HEK293 (cell line): Measurements from ENCODE around the gene GTPBP6.

Experiments used
- CTCF ChIA-PET: fragments of 350-600 bp; formaldehyde crosslinking; extraction: SDS; loops from one replicate; lab custom pipeline; 2021; ENCODE audit warnings: antibody characterized with exemption; lab: Yijun Ruan, JAX
- POLR2A ChIA-PET: fragments of 300-600 bp; formaldehyde crosslinking; extraction: SDS; loops from one replicate; lab custom pipeline; 2020; ENCODE audit warnings: antibody characterized with exemption, inconsistent platforms; lab: Yijun Ruan, JAX
- H3K27ac ChIP-seq: fragments of 200-500 bp; sonication (Bioruptor generic); 2 replicates; pipeline ENCODE4 v1.5.1; 2014; ENCODE audit warnings: low read depth, low read length, control low read depth, inconsistent platforms; ENCODE audit errors: extremely low read depth
- H3K36me3 ChIP-seq, 2 experiments: fragments of 200-500 bp in 1 of 2; sonication (Bioruptor generic) in 1 of 2; 1 replicate in 1 of 2; 2 replicates in 1 of 2; pipeline ENCODE4 v1.5.1; 2014 to 2017; ENCODE audit warnings: inconsistent platforms in 2 of 2, low read length in 2 of 2; ENCODE audit not compliant: control insufficient read depth in 2 of 2, insufficient read depth in 1 of 2
- H3K4me1 ChIP-seq: fragments of 200-500 bp; sonication (Bioruptor generic); 2 replicates; pipeline ENCODE4 v1.5.1; 2014; ENCODE audit warnings: mild to moderate bottlenecking, low read length, inconsistent platforms; ENCODE audit not compliant: control insufficient read depth, insufficient read depth
- H3K4me3 ChIP-seq: 2 replicates; pipeline ENCODE4 v1.5.1; 2011; ENCODE audit warnings: low read depth, mild to moderate bottlenecking, control low read depth, low read length, moderate library complexity
- H3K9me3 ChIP-seq: fragments of 200-500 bp; sonication (Bioruptor generic); 2 replicates; pipeline ENCODE4 v1.5.1; 2014; ENCODE audit warnings: low read depth, low read length, inconsistent platforms; ENCODE audit not compliant: control insufficient read depth, insufficient read depth
- AEBP2 ChIP-seq: fragments of 450-650 bp; formaldehyde crosslinking; IDR thresholded peaks from 2 replicates; pipeline ENCODE4 v1.5.1; 2016; ENCODE audit warnings: missing biosample characterization, missing genetic modification characterization, borderline replicate concordance
- ATF2 ChIP-seq: fragments of 450-650 bp; formaldehyde crosslinking; IDR thresholded peaks from 2 replicates; pipeline ENCODE4 v1.5.1; 2016; ENCODE audit warnings: missing biosample characterization, missing genetic modification characterization, low read depth
- GLIS2 ChIP-seq: fragments of 450-650 bp; formaldehyde crosslinking; IDR thresholded peaks from 2 replicates; pipeline ENCODE4 v1.5.1; 2016; ENCODE audit warnings: missing biosample characterization, missing genetic modification characterization
- MEIS1 ChIP-seq: sonication (generic); formaldehyde crosslinking; IDR thresholded peaks from 2 replicates; pipeline ENCODE4 v1.8.1; 2022; ENCODE audit warnings: missing genetic modification reagents, mild to moderate bottlenecking, borderline replicate concordance
- ZBTB21 ChIP-seq: fragments of 450-650 bp; formaldehyde crosslinking; IDR thresholded peaks from 2 replicates; pipeline ENCODE4 v1.5.1; 2017; ENCODE audit warnings: missing biosample characterization, missing genetic modification characterization
- ZBTB7A ChIP-seq: fragments of 450-650 bp; formaldehyde crosslinking; IDR thresholded peaks from 2 replicates; pipeline ENCODE4 v1.5.1; 2016; ENCODE audit warnings: low read depth, missing biosample characterization, missing genetic modification characterization
- ZEB2 ChIP-seq: fragments of 450-650 bp; formaldehyde crosslinking; IDR thresholded peaks from 2 replicates; pipeline ENCODE4 v1.5.1; 2016; ENCODE audit warnings: missing biosample characterization, missing genetic modification characterization
- ZIC2 ChIP-seq: fragments of 450-650 bp; formaldehyde crosslinking; IDR thresholded peaks from 2 replicates; pipeline ENCODE4 v1.5.1; 2016; ENCODE audit warnings: missing biosample characterization, missing genetic modification characterization
- ZNF26 ChIP-seq: fragments of 450-650 bp; formaldehyde crosslinking; IDR thresholded peaks from 2 replicates; pipeline ENCODE4 v1.5.1; 2016; ENCODE audit warnings: missing biosample characterization, missing genetic modification characterization
- ZNF48 ChIP-seq: fragments of 450-650 bp; formaldehyde crosslinking; IDR thresholded peaks from 2 replicates; pipeline ENCODE4 v1.5.1; 2016; ENCODE audit warnings: missing biosample characterization, missing genetic modification characterization
- ZNF645 ChIP-seq: fragments of 450-650 bp; formaldehyde crosslinking; IDR thresholded peaks from 2 replicates; pipeline ENCODE4; 2016; ENCODE audit warnings: missing biosample characterization, missing genetic modification characterization
- ZSCAN23 ChIP-seq: fragments of 450-650 bp; formaldehyde crosslinking; IDR thresholded peaks from 2 replicates; pipeline ENCODE4 v1.5.1; 2016; ENCODE audit warnings: missing biosample characterization, missing genetic modification characterization
- TF ChIP-seq, protein P1 (sequence below): fragments of 450-650 bp; formaldehyde crosslinking; conservative IDR thresholded peaks from 2 replicates; pipeline ENCODE4 v1.5.1; 2016; ENCODE audit warnings: low read depth, missing biosample characterization, missing genetic modification characterization
- TF ChIP-seq, protein P2 (sequence below): IDR thresholded peaks from 2 replicates; pipeline ENCODE4 v1.6.1; 2011; ENCODE audit warnings: mild to moderate bottlenecking, low read depth, low read length, borderline replicate concordance
- TF ChIP-seq, protein P3 (sequence below): fragments of 450-650 bp; formaldehyde crosslinking; IDR thresholded peaks from 2 replicates; pipeline ENCODE4 v1.5.1; 2016; ENCODE audit warnings: missing biosample characterization, missing genetic modification characterization

GTPBP6 gene

GRCh38 chrX:313546-313945, 5.0 kb downstream of the GTPBP6 start (continued):
- TF ChIP-seq AEBP2 (no peak), ZEB2 (tag by site-specific recombination) (no peak), GLIS2 (tag by site-specific recombination) (no peak)
- TF ChIP-seq, protein P1, sequence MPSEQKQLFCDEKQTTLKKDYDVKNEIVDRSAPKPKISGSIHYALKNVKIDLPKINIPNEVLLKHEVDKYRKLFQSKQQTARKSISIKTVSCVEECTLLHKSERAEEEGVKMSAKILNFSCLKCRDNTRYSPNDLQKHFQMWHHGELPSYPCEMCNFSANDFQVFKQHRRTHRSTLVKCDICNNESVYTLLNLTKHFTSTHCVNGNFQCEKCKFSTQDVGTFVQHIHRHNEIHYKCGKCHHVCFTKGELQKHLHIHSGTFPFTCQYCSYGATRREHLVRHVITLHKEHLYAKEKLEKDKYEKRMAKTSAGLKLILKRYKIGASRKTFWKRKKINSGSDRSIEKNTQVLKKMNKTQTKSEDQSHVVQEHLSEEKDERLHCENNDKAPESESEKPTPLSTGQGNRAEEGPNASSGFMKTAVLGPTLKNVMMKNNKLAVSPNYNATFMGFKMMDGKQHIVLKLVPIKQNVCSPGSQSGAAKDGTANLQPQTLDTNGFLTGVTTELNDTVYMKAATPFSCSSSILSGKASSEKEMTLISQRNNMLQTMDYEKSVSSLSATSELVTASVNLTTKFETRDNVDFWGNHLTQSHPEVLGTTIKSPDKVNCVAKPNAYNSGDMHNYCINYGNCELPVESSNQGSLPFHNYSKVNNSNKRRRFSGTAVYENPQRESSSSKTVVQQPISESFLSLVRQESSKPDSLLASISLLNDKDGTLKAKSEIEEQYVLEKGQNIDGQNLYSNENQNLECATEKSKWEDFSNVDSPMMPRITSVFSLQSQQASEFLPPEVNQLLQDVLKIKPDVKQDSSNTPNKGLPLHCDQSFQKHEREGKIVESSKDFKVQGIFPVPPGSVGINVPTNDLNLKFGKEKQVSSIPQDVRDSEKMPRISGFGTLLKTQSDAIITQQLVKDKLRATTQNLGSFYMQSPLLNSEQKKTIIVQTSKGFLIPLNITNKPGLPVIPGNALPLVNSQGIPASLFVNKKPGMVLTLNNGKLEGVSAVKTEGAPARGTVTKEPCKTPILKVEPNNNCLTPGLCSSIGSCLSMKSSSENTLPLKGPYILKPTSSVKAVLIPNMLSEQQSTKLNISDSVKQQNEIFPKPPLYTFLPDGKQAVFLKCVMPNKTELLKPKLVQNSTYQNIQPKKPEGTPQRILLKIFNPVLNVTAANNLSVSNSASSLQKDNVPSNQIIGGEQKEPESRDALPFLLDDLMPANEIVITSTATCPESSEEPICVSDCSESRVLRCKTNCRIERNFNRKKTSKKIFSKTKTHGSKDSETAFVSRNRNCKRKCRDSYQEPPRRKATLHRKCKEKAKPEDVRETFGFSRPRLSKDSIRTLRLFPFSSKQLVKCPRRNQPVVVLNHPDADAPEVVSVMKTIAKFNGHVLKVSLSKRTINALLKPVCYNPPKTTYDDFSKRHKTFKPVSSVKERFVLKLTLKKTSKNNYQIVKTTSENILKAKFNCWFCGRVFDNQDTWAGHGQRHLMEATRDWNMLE (tag by site-specific recombination) = no peak

DNA sequence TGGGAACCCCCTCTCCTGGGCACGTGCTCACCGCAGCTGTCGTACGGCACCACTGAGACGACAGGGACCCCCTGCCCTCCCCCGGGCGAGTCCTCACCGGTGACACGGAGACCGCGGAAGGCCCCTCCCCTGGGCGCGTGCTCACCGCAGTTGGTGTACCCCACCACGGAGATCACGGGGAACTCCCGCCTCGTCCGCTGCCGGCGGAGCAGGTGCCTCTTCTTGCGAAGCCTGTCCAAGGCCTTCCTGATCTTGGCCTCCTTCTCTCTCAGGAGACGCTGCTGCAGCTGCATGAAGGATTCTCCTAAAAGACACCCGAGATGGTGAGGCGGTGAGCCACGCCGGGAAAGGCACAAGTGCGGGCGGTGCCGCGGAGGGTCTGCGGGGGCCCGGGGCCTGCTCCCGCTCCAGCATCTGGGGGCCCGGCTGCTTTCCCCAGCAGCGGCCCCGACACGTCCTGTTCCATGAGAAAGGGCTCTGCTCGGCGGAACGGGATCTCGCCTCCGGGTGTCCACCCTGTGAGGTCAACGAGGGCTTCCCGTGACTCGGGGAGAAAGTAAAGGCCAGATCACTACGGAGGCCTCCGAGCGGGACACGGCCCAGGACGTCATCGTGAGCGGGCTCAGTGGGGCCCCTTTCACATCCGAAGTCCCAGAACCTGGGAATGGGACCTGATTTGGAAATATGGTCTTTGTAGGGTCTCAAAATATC, 5.8 kb downstream of the GTPBP6 start:
- Histone ChIP-seq H3K27ac (no peak overlapping the region), H3K9me3 (no peaks in the 10 kb centered on the region), H3K36me3 (peaks cover 20 to 68% of the 10 kb centered on the region in 2 experiments), H3K4me1 (no peaks in the 10 kb centered on the region), H3K4me3 (no peak overlapping the region)
- TF ChIP-seq ZSCAN23 (tag by site-specific recombination) (no peak), ZNF48 (no peak), ZNF26 (tag by site-specific recombination) (no peak)
- TF ChIP-seq, protein P2, sequence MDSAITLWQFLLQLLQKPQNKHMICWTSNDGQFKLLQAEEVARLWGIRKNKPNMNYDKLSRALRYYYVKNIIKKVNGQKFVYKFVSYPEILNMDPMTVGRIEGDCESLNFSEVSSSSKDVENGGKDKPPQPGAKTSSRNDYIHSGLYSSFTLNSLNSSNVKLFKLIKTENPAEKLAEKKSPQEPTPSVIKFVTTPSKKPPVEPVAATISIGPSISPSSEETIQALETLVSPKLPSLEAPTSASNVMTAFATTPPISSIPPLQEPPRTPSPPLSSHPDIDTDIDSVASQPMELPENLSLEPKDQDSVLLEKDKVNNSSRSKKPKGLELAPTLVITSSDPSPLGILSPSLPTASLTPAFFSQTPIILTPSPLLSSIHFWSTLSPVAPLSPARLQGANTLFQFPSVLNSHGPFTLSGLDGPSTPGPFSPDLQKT = no peak
- ChIA-PET POLR2A (no interaction called here), CTCF (no interaction called here)

GRCh38 chrX:311156-312129, 7.2 kb downstream of the GTPBP6 start:
- Histone ChIP-seq H3K9me3 (no peaks in the 10 kb centered on the region), H3K36me3 (peaks cover 20 to 77% of the 10 kb centered on the region in 2 experiments), H3K4me3 (no peak overlapping the region), H3K4me1 (no peaks in the 10 kb centered on the region), H3K27ac (no peak overlapping the region)
- ChIA-PET CTCF (no interaction called here), POLR2A (no interaction called here)
- no peak for TF ChIP-seq ZBTB7A (tag by site-specific recombination)
- TF ChIP-seq ZBTB21 (tag by site-specific recombination) = no peak
- TF ChIP-seq ZNF645 (tag by site-specific recombination) = no peak
- no peak for TF ChIP-seq MEIS1 (CRISPR knock-in tag)
- TF ChIP-seq, protein P3, sequence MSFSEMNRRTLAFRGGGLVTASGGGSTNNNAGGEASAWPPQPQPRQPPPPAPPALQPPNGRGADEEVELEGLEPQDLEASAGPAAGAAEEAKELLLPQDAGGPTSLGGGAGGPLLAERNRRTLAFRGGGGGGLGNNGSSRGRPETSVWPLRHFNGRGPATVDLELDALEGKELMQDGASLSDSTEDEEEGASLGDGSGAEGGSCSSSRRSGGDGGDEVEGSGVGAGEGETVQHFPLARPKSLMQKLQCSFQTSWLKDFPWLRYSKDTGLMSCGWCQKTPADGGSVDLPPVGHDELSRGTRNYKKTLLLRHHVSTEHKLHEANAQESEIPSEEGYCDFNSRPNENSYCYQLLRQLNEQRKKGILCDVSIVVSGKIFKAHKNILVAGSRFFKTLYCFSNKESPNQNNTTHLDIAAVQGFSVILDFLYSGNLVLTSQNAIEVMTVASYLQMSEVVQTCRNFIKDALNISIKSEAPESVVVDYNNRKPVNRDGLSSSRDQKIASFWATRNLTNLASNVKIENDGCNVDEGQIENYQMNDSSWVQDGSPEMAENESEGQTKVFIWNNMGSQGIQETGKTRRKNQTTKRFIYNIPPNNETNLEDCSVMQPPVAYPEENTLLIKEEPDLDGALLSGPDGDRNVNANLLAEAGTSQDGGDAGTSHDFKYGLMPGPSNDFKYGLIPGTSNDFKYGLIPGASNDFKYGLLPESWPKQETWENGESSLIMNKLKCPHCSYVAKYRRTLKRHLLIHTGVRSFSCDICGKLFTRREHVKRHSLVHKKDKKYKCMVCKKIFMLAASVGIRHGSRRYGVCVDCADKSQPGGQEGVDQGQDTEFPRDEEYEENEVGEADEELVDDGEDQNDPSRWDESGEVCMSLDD (tag by site-specific recombination) = no peak
- TF ChIP-seq ZIC2 (tag by site-specific recombination) = no peak
- no peak for TF ChIP-seq ATF2
